Fibroblast of skin of right quadriceps (primary cell): ENCODE measurements around the gene CAPZA1.
"Not testable (repeated sequence)": the region's sequence is repeated elsewhere in the genome, so short reads cannot be mapped to it uniquely, and the experiment has no call there.

Experiments used
- DNase-seq: peaks from one replicate; pipeline ENCODE4 v3.0.0-alpha.2; 2013

The CAPZA1 gene

GRCh38 chr1:112619518-112620376 is at the start of gene CAPZA1:
Gene CAPZA1 (plus strand): TSS chr1:112619832. CDS start chr1:112619845, 13 bp downstream.
- DNase-seq, result peak; percentile 91

- peak; percentile 86 for DNase-seq
Observed at GRCh38 chr1:112575154-112575804, 44.4 kb upstream of the CAPZA1 start.

GRCh38 chr1:112576240-112576639 is 43.4 kb upstream of the CAPZA1 start:
- DNase-seq, result no peak

- DNase-seq, result peak; percentile 25
Observed at GRCh38 chr1:112579801-112580510, 39.7 kb upstream of the CAPZA1 start.

GRCh38 chr1:112581586-112582192 is 37.9 kb upstream of the CAPZA1 start:
- no peak for DNase-seq

GRCh38 chr1:112583366-112583765 is 36.3 kb upstream of the CAPZA1 start:
- no peak for DNase-seq

- DNase-seq, result no peak
Observed at GRCh38 chr1:112589766-112590165, 29.9 kb upstream of the CAPZA1 start.

- no peak for DNase-seq
Observed at GRCh38 chr1:112594208-112594876, 25.3 kb upstream of the CAPZA1 start.

- no peak for DNase-seq
Observed at GRCh38 chr1:112599477-112599876, 20.2 kb upstream of the CAPZA1 start.

- no peak for DNase-seq
Observed at GRCh38 chr1:112603012-112603411, 16.6 kb upstream of the CAPZA1 start.

- no peak for DNase-seq
Observed at GRCh38 chr1:112603541-112603940, 16.1 kb upstream of the CAPZA1 start.

GRCh38 chr1:112605633-112606327 is 13.9 kb upstream of the CAPZA1 start:
- DNase-seq, result no peak

- peak; percentile 59 for DNase-seq
Observed at GRCh38 chr1:112614460-112615065, 5.1 kb upstream of the CAPZA1 start.

- DNase-seq, result no peak
Observed at GRCh38 chr1:112618114-112618720, 1.4 kb upstream of the CAPZA1 start.

- peak; percentile 75 for DNase-seq
Observed at GRCh38 chr1:112618721-112619517, 713 bp upstream of the CAPZA1 start, which contains the start of gene ST7L. Gene ST7L (minus strand): TSS chr1:112619141. CDS start chr1:112619113, 28 bp downstream.

GRCh38 chr1:112620377-112620695 is 704 bp downstream of the CAPZA1 start:
- no peak for DNase-seq

- DNase-seq, result not testable (repeated sequence)
Observed at GRCh38 chr1:112624493-112624892, 4.9 kb downstream of the CAPZA1 start.

GRCh38 chr1:112625696-112626095 is 6.1 kb downstream of the CAPZA1 start:
- no peak for DNase-seq

GRCh38 chr1:112626193-112626592 is 6.6 kb downstream of the CAPZA1 start:
- DNase-seq, result no peak

GRCh38 chr1:112626887-112627286 is 7.3 kb downstream of the CAPZA1 start:
- no peak for DNase-seq
